ENCODE results near the gene GUCY1A1.

DNA sequence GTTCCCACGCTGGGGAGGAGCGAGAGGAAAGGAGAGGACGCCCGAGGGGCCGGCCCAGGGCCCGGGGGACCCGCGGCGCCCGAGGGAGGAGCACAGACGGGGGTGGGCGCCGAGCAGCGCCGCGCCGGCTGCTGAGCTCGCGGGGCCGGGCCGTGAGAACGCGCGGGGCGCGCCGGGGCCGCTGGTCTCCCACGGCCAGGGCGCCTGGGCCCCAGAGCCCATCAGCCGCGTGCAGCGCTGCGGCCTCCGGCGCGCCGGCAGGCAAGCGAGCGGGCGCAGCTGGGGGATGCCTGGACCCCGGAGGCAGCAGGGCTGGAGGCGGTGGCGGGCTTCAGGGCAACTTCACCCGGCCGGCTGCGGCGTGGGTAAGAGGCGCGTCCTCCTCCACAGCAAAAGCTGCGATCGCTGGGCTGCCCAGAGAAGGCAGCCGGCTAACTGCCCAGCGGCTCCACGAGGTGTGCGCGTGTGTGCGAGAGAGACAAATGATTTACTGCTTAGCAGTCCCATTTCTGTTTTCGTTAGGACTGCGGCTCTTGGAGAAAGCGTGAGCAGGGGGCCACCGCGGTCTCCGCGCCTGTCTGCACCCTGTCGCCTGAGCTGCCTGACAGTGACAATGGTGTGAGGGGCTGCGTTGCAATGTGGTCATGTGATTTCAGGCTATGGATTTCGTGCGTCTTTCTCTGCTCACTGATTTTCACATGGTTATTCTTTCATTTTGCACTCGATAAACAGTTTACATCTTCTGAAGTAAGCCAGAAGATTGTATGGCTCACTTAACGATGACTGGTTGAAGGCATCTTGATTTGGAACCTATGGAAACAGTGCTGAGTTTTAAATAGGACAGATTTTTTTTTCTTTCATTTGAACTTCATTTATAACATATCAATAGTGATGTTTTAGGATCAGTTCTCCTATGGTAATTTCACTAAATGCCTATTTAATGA is 1.2 kb downstream of the GUCY1A1 start:
- TF ChIP-seq, protein P1, sequence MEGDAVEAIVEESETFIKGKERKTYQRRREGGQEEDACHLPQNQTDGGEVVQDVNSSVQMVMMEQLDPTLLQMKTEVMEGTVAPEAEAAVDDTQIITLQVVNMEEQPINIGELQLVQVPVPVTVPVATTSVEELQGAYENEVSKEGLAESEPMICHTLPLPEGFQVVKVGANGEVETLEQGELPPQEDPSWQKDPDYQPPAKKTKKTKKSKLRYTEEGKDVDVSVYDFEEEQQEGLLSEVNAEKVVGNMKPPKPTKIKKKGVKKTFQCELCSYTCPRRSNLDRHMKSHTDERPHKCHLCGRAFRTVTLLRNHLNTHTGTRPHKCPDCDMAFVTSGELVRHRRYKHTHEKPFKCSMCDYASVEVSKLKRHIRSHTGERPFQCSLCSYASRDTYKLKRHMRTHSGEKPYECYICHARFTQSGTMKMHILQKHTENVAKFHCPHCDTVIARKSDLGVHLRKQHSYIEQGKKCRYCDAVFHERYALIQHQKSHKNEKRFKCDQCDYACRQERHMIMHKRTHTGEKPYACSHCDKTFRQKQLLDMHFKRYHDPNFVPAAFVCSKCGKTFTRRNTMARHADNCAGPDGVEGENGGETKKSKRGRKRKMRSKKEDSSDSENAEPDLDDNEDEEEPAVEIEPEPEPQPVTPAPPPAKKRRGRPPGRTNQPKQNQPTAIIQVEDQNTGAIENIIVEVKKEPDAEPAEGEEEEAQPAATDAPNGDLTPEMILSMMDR (conservative IDR thresholded peaks at IDR 0.05 in 1 of 2, IDR thresholded peaks at IDR 0.05 in 1 of 2; ENCODE audit: low read depth in 1 of 2, low read length in 2 of 2), result no peak
- TF ChIP-seq EZH2 (IDR thresholded peaks at IDR 0.05; ENCODE audit: low read length, missing control alignments), result no peak

Measured in fibroblast of lung (primary cell).